RWPE1 (cell line): ENCODE measurements around the gene DBNDD1.

Source experiments
- CTCF ChIA-PET: fragments of 350-600 bp; sonication (Branson Sonifier 250); formaldehyde crosslinking; extraction: SDS; loops from one replicate; lab custom pipeline; 2021; lab: Yijun Ruan, JAX
- POLR2A ChIA-PET: fragments of 400-600 bp; formaldehyde crosslinking; extraction: SDS; loops from one replicate; lab custom pipeline; 2020; ENCODE audit warnings: antibody characterized with exemption; ENCODE audit not compliant: low non-redundant PET; lab: Yijun Ruan, JAX
- DNase-seq: peaks from one replicate; pipeline ENCODE4 v3.0.0; 2012; ENCODE audit warnings: low spot score
- H3K27ac ChIP-seq: fragments of 450-650 bp; 2 replicates; pipeline ENCODE4 v1.5.1; 2017
- CTCF ChIP-seq: fragments of 450-650 bp; conservative IDR thresholded peaks from 2 replicates; pipeline ENCODE4 v1.5.1; 2017; ENCODE audit warnings: low read depth, mild to moderate bottlenecking

The DBNDD1 gene

GRCh38 chr16:90016339-90016950 lies 2.8 kb downstream of the DBNDD1 start:
- no peak for TF ChIP-seq CTCF
- no peak for DNase-seq
- CTCF ChIA-PET, result no interaction called here
- H3K27ac ChIP-seq, result no peak overlapping the region
- POLR2A ChIA-PET, result no interaction called here

GRCh38 chr16:90015586-90016338 lies 3.5 kb downstream of the DBNDD1 start:
- POLR2A ChIA-PET, result no interaction called here
- CTCF ChIA-PET, result no interaction called here
- no peak for TF ChIP-seq CTCF
- DNase-seq, result no peak
- H3K27ac ChIP-seq, result no peak overlapping the region

GRCh38 chr16:90012991-90013745 lies 6.1 kb downstream of the DBNDD1 start:
- POLR2A ChIA-PET, result no interaction called here
- CTCF ChIA-PET, result no interaction called here
- H3K27ac ChIP-seq, result no peak overlapping the region
- TF ChIP-seq CTCF, result no peak
- DNase-seq, result no peak

- CTCF ChIA-PET, result no interaction called here
- H3K27ac ChIP-seq, result no peak overlapping the region
- no peak for DNase-seq
- POLR2A ChIA-PET, result no interaction called here
- no peak for TF ChIP-seq CTCF
Measured at GRCh38 chr16:90011908-90012501, 7.3 kb downstream of the DBNDD1 start.

GRCh38 chr16:90011508-90011819 lies 7.8 kb downstream of the DBNDD1 start:
- H3K27ac ChIP-seq, result no peak overlapping the region
- no peak for DNase-seq
- ChIA-PET CTCF (no interaction called here), POLR2A (no interaction called here)
- no peak for TF ChIP-seq CTCF

GRCh38 chr16:90010676-90011507 lies 8.4 kb downstream of the DBNDD1 start:
- TF ChIP-seq CTCF, result no peak
- DNase-seq, result no peak
- ChIA-PET POLR2A (no interaction called here), CTCF (no interaction called here)
- no peak overlapping the region for H3K27ac ChIP-seq
